Fibroblast of lung (primary cell): ENCODE results near the gene TNRC18.

ENCODE experiments used
- CTCF ChIP-seq, 2 donors: IDR thresholded peaks in 1 of 2; conservative IDR thresholded peaks in 1 of 2; 1 replicate in 1 of 2; 2 replicates in 1 of 2; pipeline ENCODE4 v1.5.1; 2011 to 2012; ENCODE audit warnings: low read length in 2 of 2, control low read depth in 1 of 2, inconsistent platforms in 1 of 2, low read depth in 1 of 2, mild to moderate bottlenecking in 1 of 2
- EZH2 ChIP-seq: IDR thresholded peaks from 2 replicates; pipeline ENCODE4 v1.5.1; 2012; ENCODE audit warnings: low read length, control low read depth, mild to moderate bottlenecking; ENCODE audit errors: missing control alignments

DNA sequence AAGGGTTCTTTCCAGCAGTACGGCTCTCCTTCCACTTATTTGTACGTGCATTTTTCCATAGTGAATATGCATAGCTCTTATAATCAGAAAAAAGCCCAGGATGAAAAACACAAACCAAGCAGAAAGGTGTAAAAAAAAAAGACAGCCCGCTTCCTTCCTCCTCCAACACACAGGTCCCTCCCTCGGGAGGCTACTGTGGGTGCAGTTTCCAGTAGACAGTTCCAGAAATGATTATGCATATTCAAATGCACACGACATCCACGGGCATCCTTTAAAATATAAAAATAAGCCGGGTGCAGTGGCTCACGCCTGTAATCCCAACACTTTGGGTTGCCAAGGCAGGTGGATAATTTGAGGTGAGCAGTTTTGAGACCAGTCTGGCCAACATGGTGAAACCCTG lies 59.9 kb downstream of the TNRC18 start:
- TF ChIP-seq CTCF (conservative IDR thresholded peaks at IDR 0.05 in 1 of 2, IDR thresholded peaks at IDR 0.05 in 1 of 2; ENCODE audit: low read depth in 1 of 2, low read length in 2 of 2) = no peak
- TF ChIP-seq EZH2 = no peak
